SU-DHL-6 (cell line): ENCODE data around the gene PPP1R12A.

Experiments
- CTCF ChIP-seq: fragments of 200-600 bp; sonication (generic); IDR thresholded peaks from one replicate; pipeline ENCODE4 v1.5.1; 2017; ENCODE audit warnings: antibody characterized with exemption, mild to moderate bottlenecking, low read length, moderate library complexity; ENCODE audit not compliant: insufficient read depth, poor library complexity, severe bottlenecking
- EZH2phosphoT487 ChIP-seq: fragments of 200-600 bp; sonication (generic), shearing (Covaris generic); conservative IDR thresholded peaks from 2 replicates; pipeline ENCODE4 v1.6.1; 2018; ENCODE audit warnings: mild to moderate bottlenecking, antibody characterized with exemption, low read length, moderate library complexity, mixed read lengths

GRCh38 chr12:79901506-79901905, 33.4 kb downstream of the PPP1R12A start:
- TF ChIP-seq CTCF (no peak), EZH2phosphoT487 (no peak)
